Glutamatergic neuron (in vitro differentiated cells): ENCODE data around the gene MRPS18B. TPM values are rescaled to one million over a fixed set of nuclear protein-coding genes. Genes with fewer than 3 reads are reported as not detected.
"Not testable (repeated sequence)": the region's sequence is repeated elsewhere in the genome, so short reads cannot be mapped to it uniquely, and the experiment has no call there.

Source experiments
- DNase-seq: peaks from one replicate; pipeline ENCODE4 v3.0.0; 2022
- H3K27ac Mint-ChIP-seq: one replicate; pipeline ENCODE4 v1.8.0; 2020; ENCODE audit warnings: mild to moderate bottlenecking, mixed read lengths, inconsistent platforms; ENCODE audit not compliant: unreplicated experiment
- H3K27me3 Mint-ChIP-seq: one replicate; pipeline ENCODE4 v1.8.0; 2020; ENCODE audit warnings: mild to moderate bottlenecking, moderate library complexity, mixed read lengths, inconsistent platforms; ENCODE audit not compliant: unreplicated experiment
- H3K36me3 Mint-ChIP-seq: one replicate; pipeline ENCODE4 v1.8.0; 2020; ENCODE audit warnings: mild to moderate bottlenecking, mixed read lengths, inconsistent platforms; ENCODE audit not compliant: unreplicated experiment
- H3K4me1 Mint-ChIP-seq: one replicate; pipeline ENCODE4 v1.8.0; 2020; ENCODE audit warnings: mild to moderate bottlenecking, low read depth, mixed read lengths, inconsistent platforms; ENCODE audit not compliant: unreplicated experiment
- H3K4me3 Mint-ChIP-seq: one replicate; pipeline ENCODE4 v1.8.0; 2020; ENCODE audit warnings: mild to moderate bottlenecking, mixed read lengths, inconsistent platforms; ENCODE audit not compliant: unreplicated experiment
- H3K9me3 Mint-ChIP-seq: one replicate; pipeline ENCODE4 v1.8.0; 2020; ENCODE audit warnings: mild to moderate bottlenecking, moderate library complexity, mixed read lengths, inconsistent platforms; ENCODE audit not compliant: unreplicated experiment
- total RNA-seq: library from RNA; stranded (reverse); fragmentation: NEBNext Ultra II Directional; extraction: Animal tissue kit (Norgen Biotek cat#: 25700); gene quantifications from one replicate; pipeline ENCODE4 v1.2.1, GENCODE V29; 2021; ENCODE audit not compliant: unreplicated experiment
- TF ChIP-seq, protein P1 (sequence below): fragments of 200-600 bp; sonication (generic); IDR thresholded peaks from one replicate; pipeline ENCODE4 v1.5.0; 2021; ENCODE audit not compliant: partially characterized antibody, unreplicated experiment

MRPS18B gene
- total RNA-seq, 1 donor from 2014 or later = 40.0 TPM

GRCh38 chr6:30589754-30590358, 27.8 kb upstream of the MRPS18B start:
- no peak overlapping the region for H3K4me3 Mint-ChIP-seq
- peaks cover 2% of the 10 kb centered on the region for H3K27me3 Mint-ChIP-seq
- no peak overlapping the region for H3K27ac Mint-ChIP-seq
- H3K9me3 Mint-ChIP-seq = peaks cover 1% of the 10 kb centered on the region
- H3K4me1 Mint-ChIP-seq = peaks cover 11% of the 10 kb centered on the region
- H3K36me3 Mint-ChIP-seq = no peaks in the 10 kb centered on the region
- TF ChIP-seq, protein P1, sequence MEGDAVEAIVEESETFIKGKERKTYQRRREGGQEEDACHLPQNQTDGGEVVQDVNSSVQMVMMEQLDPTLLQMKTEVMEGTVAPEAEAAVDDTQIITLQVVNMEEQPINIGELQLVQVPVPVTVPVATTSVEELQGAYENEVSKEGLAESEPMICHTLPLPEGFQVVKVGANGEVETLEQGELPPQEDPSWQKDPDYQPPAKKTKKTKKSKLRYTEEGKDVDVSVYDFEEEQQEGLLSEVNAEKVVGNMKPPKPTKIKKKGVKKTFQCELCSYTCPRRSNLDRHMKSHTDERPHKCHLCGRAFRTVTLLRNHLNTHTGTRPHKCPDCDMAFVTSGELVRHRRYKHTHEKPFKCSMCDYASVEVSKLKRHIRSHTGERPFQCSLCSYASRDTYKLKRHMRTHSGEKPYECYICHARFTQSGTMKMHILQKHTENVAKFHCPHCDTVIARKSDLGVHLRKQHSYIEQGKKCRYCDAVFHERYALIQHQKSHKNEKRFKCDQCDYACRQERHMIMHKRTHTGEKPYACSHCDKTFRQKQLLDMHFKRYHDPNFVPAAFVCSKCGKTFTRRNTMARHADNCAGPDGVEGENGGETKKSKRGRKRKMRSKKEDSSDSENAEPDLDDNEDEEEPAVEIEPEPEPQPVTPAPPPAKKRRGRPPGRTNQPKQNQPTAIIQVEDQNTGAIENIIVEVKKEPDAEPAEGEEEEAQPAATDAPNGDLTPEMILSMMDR = no peak
- no peak for DNase-seq

GRCh38 chr6:30590509-30590908, 27.1 kb upstream of the MRPS18B start:
- DNase-seq = no peak
- peaks cover 1% of the 10 kb centered on the region for H3K27me3 Mint-ChIP-seq
- TF ChIP-seq, protein P1 = no peak
- H3K27ac Mint-ChIP-seq = no peak overlapping the region
- no peaks in the 10 kb centered on the region for H3K36me3 Mint-ChIP-seq
- H3K4me1 Mint-ChIP-seq = peaks cover 9% of the 10 kb centered on the region
- H3K4me3 Mint-ChIP-seq = no peak overlapping the region
- H3K9me3 Mint-ChIP-seq = no peaks in the 10 kb centered on the region

GRCh38 chr6:30591008-30591407, 26.6 kb upstream of the MRPS18B start:
- Mint-ChIP-seq H3K4me1 (peaks cover 6% of the 10 kb centered on the region), H3K36me3 (no peaks in the 10 kb centered on the region), H3K27me3 (peaks cover 2% of the 10 kb centered on the region), H3K27ac (no peak overlapping the region), H3K9me3 (no peaks in the 10 kb centered on the region), H3K4me3 (no peak overlapping the region)
- DNase-seq = no peak
- TF ChIP-seq, protein P1 = no peak

DNA sequence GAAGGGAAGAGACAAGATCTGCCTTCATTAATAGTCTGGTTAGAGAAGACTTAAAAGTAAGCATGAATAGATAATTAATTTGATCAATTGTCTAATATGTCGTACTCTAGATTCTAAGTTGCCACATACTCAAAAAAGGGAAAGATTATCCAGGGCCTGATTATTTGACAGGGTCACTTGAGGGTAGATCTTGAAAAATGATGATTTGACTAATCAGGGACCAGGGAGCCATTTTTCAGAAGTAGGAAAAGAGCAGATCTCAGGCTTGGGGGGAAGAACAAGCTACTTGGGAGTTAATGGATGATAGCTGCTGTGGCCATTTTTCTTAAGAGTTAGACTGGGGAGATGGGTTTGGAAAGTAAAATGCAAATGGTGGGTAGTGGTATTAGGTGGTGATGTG, 25.4 kb upstream of the MRPS18B start:
- Mint-ChIP-seq H3K27me3 (peaks cover 3% of the 10 kb centered on the region), H3K4me1 (no peaks in the 10 kb centered on the region), H3K36me3 (no peaks in the 10 kb centered on the region), H3K4me3 (no peak overlapping the region), H3K9me3 (no peaks in the 10 kb centered on the region), H3K27ac (no peak overlapping the region)
- no peak for DNase-seq
- TF ChIP-seq, protein P1 = no peak

DNA sequence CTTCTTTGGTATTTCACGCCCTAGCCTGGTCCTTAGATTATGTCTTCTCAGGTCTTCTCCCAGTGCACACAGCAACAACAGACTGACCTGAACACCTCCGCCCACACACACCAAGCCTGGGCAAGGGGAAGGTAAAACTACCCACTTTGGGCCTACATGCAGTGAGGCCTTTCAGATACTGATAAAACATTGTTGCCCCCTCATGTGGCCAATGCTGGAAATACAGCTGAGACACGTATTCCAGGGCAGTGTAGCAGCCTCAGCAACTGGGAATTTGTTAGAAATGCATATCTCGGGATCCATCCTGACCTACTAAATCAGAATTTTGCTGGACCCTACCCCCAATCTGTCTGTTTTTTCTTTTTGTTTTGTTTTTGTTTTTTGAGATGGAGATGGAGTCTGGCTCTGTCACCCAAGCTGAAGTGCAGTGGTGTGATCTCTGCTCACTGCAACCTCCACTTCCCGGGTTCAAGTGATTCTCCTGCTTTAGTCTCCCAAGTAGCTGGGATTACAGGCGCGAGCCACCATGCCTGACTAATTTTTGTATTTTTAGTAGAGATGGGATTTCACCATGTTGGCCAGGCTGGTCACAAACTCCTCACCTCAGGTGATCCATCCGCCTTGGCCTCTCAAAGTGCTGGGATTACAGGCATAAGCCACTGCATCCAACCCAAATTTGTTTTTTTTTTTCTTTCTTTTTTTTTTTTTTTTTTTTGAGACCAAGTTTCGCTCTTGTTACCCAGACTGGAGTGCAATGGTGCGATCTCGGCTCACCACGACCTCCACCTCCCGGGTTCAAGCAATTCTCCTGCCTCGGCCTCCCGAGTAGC, 20.1 kb upstream of the MRPS18B start:
- DNase-seq = peak; percentile 88
- H3K9me3 Mint-ChIP-seq, H3K4me1 Mint-ChIP-seq, H3K27me3 Mint-ChIP-seq, H3K4me3 Mint-ChIP-seq, H3K36me3 Mint-ChIP-seq: not testable (repeated sequence)
- TF ChIP-seq, protein P1 = peak; percentile 81
- H3K27ac Mint-ChIP-seq = peak overlapping the region; percentile 10
